Measurements from ENCODE around the gene KLHL6.

GRCh38 chr3:183486472-183486871, 69.0 kb downstream of the KLHL6 start:
- TF ChIP-seq POLR2A (IDR thresholded peaks at IDR 0.05; ENCODE audit: low read length) (no peak), GATA1 (IDR thresholded peaks at IDR 0.05; ENCODE audit: low read depth, low read length) (no peak)

Data from erythroblast (primary cell).